ENCODE data around the gene JAGN1. TPM values are rescaled to one million over a fixed set of nuclear protein-coding genes. Genes with fewer than 3 reads are reported as not detected.
A peak's percentile ranks its signal among the peaks of the same experiment; 100 is the strongest.

The JAGN1 gene
- total and polyA plus RNA-seq, 8 donors = 16.3 to 27.1 (median 21.9) TPM

DNA sequence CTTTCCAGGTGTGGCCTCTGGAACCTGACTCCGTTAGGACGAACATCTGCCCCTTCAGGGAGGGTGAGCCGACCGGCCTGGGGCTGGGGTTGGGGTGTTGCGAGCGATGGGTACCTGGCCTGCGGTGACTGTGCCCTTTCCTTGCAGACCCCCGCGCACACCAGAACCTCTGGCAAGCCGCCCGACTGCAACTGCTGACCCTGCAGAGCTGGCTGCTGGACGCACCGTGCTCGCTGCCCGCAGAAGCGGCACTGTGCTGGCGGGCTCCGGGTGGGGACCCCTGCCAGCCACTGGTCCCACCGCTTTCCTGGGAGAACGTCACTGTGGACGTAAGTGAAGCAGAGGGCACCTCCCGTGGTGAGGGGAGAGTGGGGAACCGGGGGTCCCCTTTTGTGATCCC is 37.7 kb downstream of the JAGN1 start:
- 93 to 96% methylated on average over 23 of the region's 23 CpGs for WGBS, 2 donors
- peak in 2 of 6 donors; percentile 49 to 77 for DNase-seq
- H3K4me1 ChIP-seq = peaks cover 0 to 3% (median 0%) of the 10 kb centered on the region in 3 donors
- no peak overlapping the region for H3K4me3 ChIP-seq
- H3K27me3 ChIP-seq = no peaks in the 10 kb centered on the region
- no peaks in the 10 kb centered on the region for H3K9me3 ChIP-seq
- intact Hi-C loops (cut with DNase I) = no loop called here
- H3K36me3 ChIP-seq = no peaks in the 10 kb centered on the region
- no peak overlapping the region for H3K27ac ChIP-seq
- TF ChIP-seq, protein P1, sequence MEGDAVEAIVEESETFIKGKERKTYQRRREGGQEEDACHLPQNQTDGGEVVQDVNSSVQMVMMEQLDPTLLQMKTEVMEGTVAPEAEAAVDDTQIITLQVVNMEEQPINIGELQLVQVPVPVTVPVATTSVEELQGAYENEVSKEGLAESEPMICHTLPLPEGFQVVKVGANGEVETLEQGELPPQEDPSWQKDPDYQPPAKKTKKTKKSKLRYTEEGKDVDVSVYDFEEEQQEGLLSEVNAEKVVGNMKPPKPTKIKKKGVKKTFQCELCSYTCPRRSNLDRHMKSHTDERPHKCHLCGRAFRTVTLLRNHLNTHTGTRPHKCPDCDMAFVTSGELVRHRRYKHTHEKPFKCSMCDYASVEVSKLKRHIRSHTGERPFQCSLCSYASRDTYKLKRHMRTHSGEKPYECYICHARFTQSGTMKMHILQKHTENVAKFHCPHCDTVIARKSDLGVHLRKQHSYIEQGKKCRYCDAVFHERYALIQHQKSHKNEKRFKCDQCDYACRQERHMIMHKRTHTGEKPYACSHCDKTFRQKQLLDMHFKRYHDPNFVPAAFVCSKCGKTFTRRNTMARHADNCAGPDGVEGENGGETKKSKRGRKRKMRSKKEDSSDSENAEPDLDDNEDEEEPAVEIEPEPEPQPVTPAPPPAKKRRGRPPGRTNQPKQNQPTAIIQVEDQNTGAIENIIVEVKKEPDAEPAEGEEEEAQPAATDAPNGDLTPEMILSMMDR (IDR thresholded peaks at IDR 0.05) = no peak
- no peak for ATAC-seq
- no peak for FAIRE-seq

DNA sequence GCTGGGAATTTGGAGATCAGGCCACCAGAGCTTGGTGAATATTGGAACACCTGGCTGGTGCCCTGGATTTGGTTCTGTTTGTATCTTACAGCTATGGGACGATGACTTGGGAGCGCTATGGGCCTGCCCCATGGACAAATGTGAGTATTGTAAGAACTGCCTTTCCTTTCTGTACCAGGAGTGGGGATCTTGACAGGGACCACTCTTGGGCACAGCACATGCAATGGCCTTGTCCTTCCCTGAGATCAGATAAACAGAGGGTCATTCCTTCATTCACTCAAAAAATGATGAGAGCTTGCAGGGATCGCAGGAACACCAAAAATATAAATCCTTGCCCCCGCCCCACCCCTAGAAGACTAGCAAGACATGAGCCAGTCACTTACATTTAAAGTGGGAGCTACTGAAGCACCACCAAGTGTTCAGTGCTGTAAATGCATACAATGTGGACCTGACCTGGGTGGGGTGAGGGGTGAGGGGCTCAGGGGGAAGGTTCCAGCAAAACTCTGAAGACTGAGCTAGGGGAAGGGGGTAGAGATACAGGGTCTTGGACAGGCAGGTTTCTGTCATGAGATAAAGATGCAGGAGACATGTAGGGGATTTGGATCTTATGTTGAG is 40.5 kb downstream of the JAGN1 start:
- FAIRE-seq (no peak), ATAC-seq (no peak), DNase-seq (no peak)
- no peaks in the 10 kb centered on the region for H3K36me3 ChIP-seq
- WGBS, 2 donors = 94 to 95% methylated on average over 4 of the region's 4 CpGs
- H3K27me3 ChIP-seq = no peaks in the 10 kb centered on the region
- peaks cover 0 to 16% (median 8%) of the 10 kb centered on the region in 3 donors for H3K4me1 ChIP-seq
- TF ChIP-seq, protein P1 (IDR thresholded peaks at IDR 0.05) = no peak
- no peak overlapping the region for H3K27ac ChIP-seq
- intact Hi-C loops (cut with DNase I) = no loop called here
- H3K4me3 ChIP-seq = no peak overlapping the region
- no peaks in the 10 kb centered on the region for H3K9me3 ChIP-seq

DNA sequence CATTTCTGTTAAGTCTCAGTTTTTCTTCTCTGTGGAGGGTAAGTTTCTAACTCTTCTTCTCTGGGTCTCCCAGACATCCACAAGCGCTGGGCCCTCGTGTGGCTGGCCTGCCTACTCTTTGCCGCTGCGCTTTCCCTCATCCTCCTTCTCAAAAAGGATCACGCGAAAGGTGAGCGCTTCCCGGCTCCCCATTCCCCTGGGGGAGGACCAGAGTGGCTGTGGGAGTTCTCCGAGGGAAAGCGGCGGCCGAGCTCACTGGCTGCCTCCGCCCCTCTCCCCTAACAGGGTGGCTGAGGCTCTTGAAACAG is 42.1 kb downstream of the JAGN1 start:
- intact Hi-C loops (cut with DNase I) = no loop called here
- Histone ChIP-seq H3K4me1 (peaks cover 0 to 17% (median 16%) of the 10 kb centered on the region in 3 donors), H3K36me3 (no peaks in the 10 kb centered on the region), H3K9me3 (no peaks in the 10 kb centered on the region), H3K4me3 (peak overlapping the region; percentile 58 to 76 (median 66)), H3K27me3 (no peaks in the 10 kb centered on the region), H3K27ac (peak overlapping the region; percentile 80 to 88 (median 85))
- TF ChIP-seq, protein P1 (IDR thresholded peaks at IDR 0.05) = no peak
- DNase-seq = no peak
- WGBS, 2 donors = 2% methylated on average over 13 of the region's 13 CpGs
- FAIRE-seq = no peak
- ATAC-seq = no peak

DNA sequence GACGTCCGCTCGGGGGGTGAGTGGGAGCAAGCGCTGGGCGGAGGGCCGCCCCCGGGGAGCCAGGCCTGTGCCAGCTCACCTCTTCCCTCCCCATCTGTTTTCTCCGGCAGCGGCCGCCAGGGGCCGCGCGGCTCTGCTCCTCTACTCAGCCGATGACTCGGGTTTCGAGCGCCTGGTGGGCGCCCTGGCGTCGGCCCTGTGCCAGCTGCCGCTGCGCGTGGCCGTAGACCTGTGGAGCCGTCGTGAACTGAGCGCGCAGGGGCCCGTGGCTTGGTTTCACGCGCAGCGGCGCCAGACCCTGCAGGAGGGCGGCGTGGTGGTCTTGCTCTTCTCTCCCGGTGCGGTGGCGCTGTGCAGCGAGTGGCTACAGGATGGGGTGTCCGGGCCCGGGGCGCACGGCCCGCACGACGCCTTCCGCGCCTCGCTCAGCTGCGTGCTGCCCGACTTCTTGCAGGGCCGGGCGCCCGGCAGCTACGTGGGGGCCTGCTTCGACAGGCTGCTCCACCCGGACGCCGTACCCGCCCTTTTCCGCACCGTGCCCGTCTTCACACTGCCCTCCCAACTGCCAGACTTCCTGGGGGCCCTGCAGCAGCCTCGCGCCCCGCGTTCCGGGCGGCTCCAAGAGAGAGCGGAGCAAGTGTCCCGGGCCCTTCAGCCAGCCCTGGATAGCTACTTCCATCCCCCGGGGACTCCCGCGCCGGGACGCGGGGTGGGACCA is 42.6 kb downstream of the JAGN1 start:
- intact Hi-C loops (cut with DNase I) = no loop called here
- Histone ChIP-seq H3K4me1 (peaks cover 0 to 17% (median 16%) of the 10 kb centered on the region in 3 donors), H3K27me3 (no peaks in the 10 kb centered on the region), H3K9me3 (no peaks in the 10 kb centered on the region), H3K36me3 (no peaks in the 10 kb centered on the region), H3K4me3 (peak overlapping the region; percentile 58 to 76 (median 66)), H3K27ac (peak overlapping the region; percentile 80 to 88 (median 85))
- peak; percentile 78 to 89 (median 80) for ATAC-seq
- no peak for FAIRE-seq
- DNase-seq = peak; percentile 77 to 94 (median 86)
- TF ChIP-seq, protein P1 (IDR thresholded peaks at IDR 0.05) = peak; percentile 30 to 64 (median 48)
- WGBS, 2 donors = 0% methylated on average over 46 to 77 of the region's 77 CpGs

Data from pancreas (tissue), 10 donors.